Measurements from ENCODE around the gene KISS1R.

Gene KISS1R

DNA sequence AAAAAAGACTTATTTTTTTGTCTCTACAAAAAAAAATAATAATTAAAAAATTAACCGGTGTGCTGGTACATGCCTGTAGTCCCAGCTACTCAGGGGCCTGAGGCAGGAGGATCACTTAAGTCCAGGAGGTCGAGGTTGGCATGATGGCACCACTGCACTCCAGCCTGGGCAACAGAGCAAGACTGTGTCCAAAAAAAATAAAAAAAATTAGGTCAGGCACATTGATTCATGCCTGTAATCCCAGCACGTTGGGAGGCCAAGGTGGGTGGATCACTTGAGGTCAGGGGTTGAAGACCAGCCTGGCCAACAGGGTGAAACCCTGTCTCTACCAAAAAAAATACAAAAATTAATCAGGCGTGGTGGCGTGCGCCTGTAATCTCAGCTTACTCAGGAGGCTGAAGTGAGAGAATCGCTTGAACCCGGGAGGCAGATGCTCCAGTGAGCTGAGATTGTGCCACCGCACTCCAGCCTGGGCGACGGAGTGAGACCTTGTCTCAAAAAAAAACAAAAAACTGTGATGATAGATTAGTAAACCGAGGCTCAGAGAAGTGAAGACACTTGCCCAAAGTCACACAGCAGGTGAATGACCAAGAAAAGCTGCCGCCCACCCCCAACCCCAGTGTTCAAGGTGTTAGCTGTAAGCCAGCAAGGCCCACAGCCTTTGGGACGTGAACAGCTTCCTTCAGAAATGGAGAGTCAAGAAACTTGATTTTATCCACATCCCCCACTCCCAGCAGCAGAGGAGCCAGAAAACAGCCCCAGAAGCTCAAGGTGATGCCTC is 14.5 kb upstream of the KISS1R start:
- Histone ChIP-seq H3K9ac (ENCODE audit: low read depth, low read length) (no peak overlapping the region), H3K36me3 (ENCODE audit: control insufficient read depth, insufficient read depth, low read length) (peaks cover 7% of the 10 kb centered on the region; the same call in 1 of the 2 replicates), H3K27me3 (ENCODE audit: control insufficient read depth, insufficient read depth, low read length) (no peaks in the 10 kb centered on the region), H3K4me1 (ENCODE audit: control insufficient read depth, insufficient read depth, low read length) (no peaks in the 10 kb centered on the region), H3K27ac (ENCODE audit: low read depth, low read length) (no peak overlapping the region), H3K9me3 (ENCODE audit: control insufficient read depth, insufficient read depth, low read length) (no peaks in the 10 kb centered on the region), H3K4me3 (ENCODE audit: low read depth, low read length) (no peak overlapping the region)

DNA sequence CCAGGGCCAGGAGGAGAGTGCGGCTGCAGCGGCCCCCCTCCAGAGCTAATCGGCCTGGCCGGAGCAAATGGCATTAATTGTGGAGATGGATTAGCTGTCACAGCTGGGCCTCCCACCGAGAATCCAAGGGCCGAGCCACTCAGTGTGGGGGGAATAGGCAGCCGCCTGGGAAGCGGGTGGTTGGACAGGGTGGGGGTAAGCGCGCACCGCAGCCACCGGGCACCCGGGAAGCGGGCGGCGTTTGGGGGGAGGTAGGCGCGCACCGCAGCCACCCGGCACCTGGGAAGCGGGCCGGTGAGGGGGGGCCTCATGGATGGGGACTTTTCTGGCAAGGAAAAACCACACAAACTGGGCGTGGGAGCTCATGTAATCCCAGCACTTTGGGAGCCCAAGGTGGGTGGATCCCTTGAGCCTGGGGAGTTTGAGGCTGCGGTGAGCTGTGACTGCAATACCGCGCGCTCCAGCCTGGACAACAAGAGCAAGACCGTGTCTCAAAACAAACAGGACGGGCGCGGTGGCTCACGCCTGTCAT is 13.8 kb upstream of the KISS1R start:
- Histone ChIP-seq H3K27me3 (ENCODE audit: control insufficient read depth, insufficient read depth, low read length) (no peaks in the 10 kb centered on the region), H3K36me3 (ENCODE audit: control insufficient read depth, insufficient read depth, low read length) (peaks cover 7% of the 10 kb centered on the region; the same call in 1 of the 2 replicates), H3K4me1 (ENCODE audit: control insufficient read depth, insufficient read depth, low read length) (no peaks in the 10 kb centered on the region), H3K9me3 (ENCODE audit: control insufficient read depth, insufficient read depth, low read length) (no peaks in the 10 kb centered on the region), H3K27ac (ENCODE audit: low read depth, low read length) (no peak overlapping the region), H3K9ac (ENCODE audit: low read depth, low read length) (no peak overlapping the region), H3K4me3 (ENCODE audit: low read depth, low read length) (no peak overlapping the region)

DNA sequence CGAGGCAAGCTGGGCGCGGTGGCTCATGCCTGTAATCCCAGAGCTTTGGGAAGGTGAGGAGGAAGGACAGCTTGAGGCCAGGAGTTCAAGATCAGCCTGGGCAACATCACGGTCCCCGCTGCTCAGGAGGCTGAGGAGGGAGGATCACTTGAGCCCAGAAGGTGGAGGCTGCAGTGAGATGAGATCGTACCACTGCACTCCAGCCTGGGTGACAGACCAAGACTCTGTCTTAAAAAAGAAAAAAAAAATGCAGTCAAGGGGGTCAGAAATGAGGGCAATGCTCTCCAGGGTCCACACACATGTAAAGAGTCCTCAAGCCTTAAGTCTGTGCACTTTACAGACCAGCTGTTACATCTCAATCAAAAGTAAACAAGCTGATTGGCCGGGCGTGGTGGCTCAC is 12.6 kb upstream of the KISS1R start:
- no peak overlapping the region for H3K9ac ChIP-seq (ENCODE audit: low read depth, low read length)
- peaks cover 3% of the 10 kb centered on the region; the same call in 1 of the 2 replicates for H3K36me3 ChIP-seq (ENCODE audit: control insufficient read depth, insufficient read depth, low read length)
- no peak overlapping the region for H3K4me3 ChIP-seq (ENCODE audit: low read depth, low read length)
- no peaks in the 10 kb centered on the region for H3K4me1 ChIP-seq (ENCODE audit: control insufficient read depth, insufficient read depth, low read length)
- no peak overlapping the region for H3K27ac ChIP-seq (ENCODE audit: low read depth, low read length)
- no peaks in the 10 kb centered on the region for H3K27me3 ChIP-seq (ENCODE audit: control insufficient read depth, insufficient read depth, low read length)
- no peaks in the 10 kb centered on the region for H3K9me3 ChIP-seq (ENCODE audit: control insufficient read depth, insufficient read depth, low read length)

DNA sequence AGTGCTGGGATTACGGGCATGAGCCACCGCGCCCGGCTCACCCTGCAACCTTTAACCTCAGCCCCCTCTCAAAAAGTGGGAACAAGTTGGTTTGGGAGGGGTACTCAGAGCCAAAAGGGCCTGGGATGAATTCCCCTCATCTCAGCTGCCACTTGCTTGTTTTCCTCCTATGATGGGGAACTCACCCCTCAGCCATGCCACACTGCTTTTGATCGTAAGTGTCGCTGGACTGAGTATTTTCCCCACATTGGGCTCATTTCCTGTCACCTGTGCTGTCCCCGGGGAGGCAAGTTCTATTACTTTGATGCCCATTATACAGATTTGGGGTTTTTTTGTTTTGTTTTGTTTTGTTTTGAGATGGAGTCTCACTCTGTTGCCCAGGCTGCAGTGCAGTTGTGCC is 10.7 kb upstream of the KISS1R start:
- Histone ChIP-seq H3K9me3 (ENCODE audit: control insufficient read depth, insufficient read depth, low read length) (no peaks in the 10 kb centered on the region), H3K4me3 (ENCODE audit: low read depth, low read length) (no peak overlapping the region), H3K27me3 (ENCODE audit: control insufficient read depth, insufficient read depth, low read length) (no peaks in the 10 kb centered on the region), H3K36me3 (ENCODE audit: control insufficient read depth, insufficient read depth, low read length) (no peaks in the 10 kb centered on the region), H3K4me1 (ENCODE audit: control insufficient read depth, insufficient read depth, low read length) (no peaks in the 10 kb centered on the region), H3K9ac (ENCODE audit: low read depth, low read length) (no peak overlapping the region), H3K27ac (ENCODE audit: low read depth, low read length) (no peak overlapping the region)

DNA sequence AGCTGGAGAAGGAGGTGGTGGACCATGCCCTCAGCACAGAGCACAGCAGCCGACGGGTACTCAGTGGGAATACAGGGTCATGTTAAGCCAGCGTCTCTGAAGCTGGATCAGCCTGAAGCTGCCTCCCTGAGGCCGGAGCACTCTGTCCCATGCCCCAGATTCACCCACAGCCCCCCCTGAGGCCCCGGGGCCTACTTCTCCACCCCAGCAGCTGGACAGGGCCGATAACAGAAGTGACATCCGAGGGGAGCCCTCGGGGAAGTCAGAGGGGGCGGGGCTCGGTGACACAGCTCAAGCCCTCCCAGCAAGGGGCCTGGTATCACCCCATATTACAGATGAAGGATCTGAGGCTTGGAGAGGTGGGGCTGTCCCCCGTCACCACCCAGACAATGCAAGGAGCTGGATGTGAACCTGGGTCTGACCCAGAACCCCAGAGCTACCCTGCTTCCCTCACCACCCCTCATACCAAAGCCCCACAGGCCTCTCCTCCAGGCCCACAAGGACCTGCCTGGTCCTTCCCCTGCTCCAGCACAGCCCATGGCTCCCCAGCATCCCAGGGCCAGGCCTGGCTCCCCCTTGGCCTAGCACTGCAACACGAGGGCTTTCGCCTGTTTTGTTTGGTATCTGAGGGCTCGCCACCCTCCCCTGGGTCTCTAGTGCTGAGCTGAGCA is 9.8 kb upstream of the KISS1R start:
- Histone ChIP-seq H3K9ac (ENCODE audit: low read depth, low read length) (no peak overlapping the region), H3K27me3 (ENCODE audit: control insufficient read depth, insufficient read depth, low read length) (no peaks in the 10 kb centered on the region), H3K4me1 (ENCODE audit: control insufficient read depth, insufficient read depth, low read length) (no peaks in the 10 kb centered on the region), H3K36me3 (ENCODE audit: control insufficient read depth, insufficient read depth, low read length) (no peaks in the 10 kb centered on the region), H3K4me3 (ENCODE audit: low read depth, low read length) (no peak overlapping the region), H3K27ac (ENCODE audit: low read depth, low read length) (no peak overlapping the region), H3K9me3 (ENCODE audit: control insufficient read depth, insufficient read depth, low read length) (no peaks in the 10 kb centered on the region)

DNA sequence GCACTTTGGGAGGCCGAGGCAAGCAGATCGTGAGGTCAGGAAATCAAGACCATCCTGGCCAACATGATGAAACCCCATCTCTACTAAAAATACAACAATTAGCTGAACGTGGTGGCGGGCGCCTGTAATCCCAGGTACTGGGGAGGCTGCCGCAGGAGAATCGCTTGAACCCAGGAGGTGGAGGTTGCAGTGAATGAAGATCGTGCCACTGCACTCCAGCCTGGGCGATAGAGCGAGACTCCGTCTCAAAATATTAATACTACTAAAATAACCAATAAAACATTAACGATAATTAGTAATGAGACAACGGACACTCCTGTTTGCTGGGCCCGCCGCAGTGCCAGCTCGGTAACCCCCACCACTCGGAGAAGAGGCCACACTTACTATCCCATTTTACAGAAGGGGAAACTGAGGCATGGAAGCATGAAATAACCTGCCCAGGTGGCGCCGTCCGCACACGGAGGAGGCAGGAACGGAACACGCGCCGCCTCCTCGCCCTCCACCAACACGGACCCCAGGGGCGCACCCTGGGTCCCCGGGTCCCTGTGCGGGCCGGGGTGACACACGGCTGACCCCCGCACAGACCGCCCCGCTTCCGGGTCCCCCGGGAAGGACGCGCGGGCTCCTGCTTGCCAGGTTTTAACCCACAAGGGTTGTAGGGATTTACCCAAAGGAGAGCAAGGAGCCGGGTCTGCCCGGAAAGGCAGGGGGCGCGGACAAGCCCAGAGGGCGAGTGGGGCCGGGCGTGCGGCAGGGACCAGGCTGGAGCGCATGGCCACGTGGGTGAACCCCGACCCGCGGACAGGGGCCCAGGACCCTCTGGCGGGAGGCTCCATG is 5.7 kb upstream of the KISS1R start:
- Histone ChIP-seq H3K9me3 (ENCODE audit: control insufficient read depth, insufficient read depth, low read length) (no peaks in the 10 kb centered on the region), H3K27me3 (ENCODE audit: control insufficient read depth, insufficient read depth, low read length) (peaks cover 9% of the 10 kb centered on the region), H3K27ac (ENCODE audit: low read depth, low read length) (no peak overlapping the region), H3K36me3 (ENCODE audit: control insufficient read depth, insufficient read depth, low read length) (no peaks in the 10 kb centered on the region), H3K9ac (ENCODE audit: low read depth, low read length) (no peak overlapping the region), H3K4me1 (ENCODE audit: control insufficient read depth, insufficient read depth, low read length) (no peaks in the 10 kb centered on the region), H3K4me3 (ENCODE audit: low read depth, low read length) (no peak overlapping the region)

DNA sequence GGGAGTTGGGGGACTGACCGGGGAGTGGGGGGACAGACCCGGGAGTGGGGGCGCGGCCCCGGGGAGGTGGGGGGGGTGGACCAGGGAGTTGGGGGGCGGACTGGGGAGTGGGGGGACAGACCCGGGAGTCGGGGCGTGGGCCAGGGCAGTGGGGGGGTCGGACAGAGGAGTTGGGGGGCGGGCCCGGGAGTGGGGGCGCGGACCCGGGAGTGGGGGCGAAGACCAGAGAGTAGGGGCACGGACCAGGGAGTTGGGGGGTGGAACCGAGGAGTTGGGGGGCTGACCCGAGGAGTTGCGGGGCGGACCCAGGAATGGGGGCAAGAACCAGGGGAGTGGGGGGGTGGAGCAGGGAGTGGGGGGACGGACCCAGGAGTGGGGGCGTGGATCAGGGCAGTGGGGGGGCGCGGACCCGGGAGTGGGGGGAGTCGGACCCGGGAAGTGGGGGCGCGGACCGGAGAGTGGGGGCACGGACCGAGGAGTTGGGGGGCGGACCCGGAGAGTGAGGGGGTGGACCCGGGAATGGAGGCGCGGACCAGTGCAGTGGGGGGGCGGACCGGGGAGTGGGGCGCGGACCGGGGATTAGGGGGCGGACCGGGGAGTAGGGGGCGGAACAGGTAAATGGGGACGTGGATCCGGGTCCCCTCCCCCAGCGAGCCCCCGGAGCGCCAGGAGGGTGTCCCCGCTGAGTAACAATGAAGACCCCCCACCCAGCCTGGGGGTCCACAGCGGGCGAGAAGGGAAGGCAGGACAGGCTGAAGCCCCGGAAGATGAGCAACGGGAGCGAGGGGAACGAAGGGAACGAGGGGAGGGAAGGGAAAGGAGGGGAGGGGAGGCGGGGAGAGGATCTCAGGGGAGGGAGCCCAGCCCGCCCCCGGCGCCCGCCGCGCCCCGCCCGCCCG is 4.7 kb upstream of the KISS1R start:
- no peaks in the 10 kb centered on the region for H3K4me1 ChIP-seq (ENCODE audit: control insufficient read depth, insufficient read depth, low read length)
- H3K36me3 ChIP-seq (ENCODE audit: control insufficient read depth, insufficient read depth, low read length), result no peaks in the 10 kb centered on the region
- no peak overlapping the region for H3K9ac ChIP-seq (ENCODE audit: low read depth, low read length)
- peaks cover 18% of the 10 kb centered on the region for H3K27me3 ChIP-seq (ENCODE audit: control insufficient read depth, insufficient read depth, low read length)
- no peaks in the 10 kb centered on the region for H3K9me3 ChIP-seq (ENCODE audit: control insufficient read depth, insufficient read depth, low read length)
- H3K4me3 ChIP-seq (ENCODE audit: low read depth, low read length), result peak overlapping the region; percentile 72
- H3K27ac ChIP-seq (ENCODE audit: low read depth, low read length), result peak overlapping the region; percentile 57

DNA sequence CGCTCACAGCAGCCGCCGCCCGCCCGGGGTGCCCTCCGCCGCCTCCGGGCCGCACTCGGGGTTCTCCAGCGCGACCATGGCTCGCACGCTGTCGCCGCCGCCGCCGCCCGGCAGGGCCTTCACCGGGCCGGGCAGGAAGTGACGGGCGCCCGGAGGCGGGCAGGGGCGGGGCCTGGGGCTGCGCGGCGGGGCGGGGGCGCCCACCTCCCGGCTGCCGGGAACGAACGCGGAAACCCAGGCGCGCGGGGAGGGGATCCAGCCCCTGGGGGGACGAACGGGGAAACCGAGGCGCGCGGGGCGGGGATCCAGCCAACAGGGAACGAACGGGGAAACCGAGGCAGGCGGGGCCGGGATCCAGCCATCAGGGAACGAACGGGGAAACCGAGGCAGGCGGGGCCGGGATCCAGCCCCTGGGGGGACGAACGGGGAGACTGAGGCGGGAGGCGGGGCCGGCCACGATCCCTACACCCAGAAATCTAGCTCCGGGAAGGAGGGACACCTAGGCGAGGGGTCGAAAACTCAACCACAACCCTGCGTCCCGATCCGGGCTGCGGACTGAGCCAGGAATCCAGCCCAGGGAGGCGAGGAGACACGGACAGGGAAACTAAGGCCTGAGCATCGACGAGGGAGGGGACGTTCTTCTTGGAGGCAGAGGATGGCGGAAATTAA is 3.9 kb upstream of the KISS1R start, which contains the start of gene R3HDM4:
Gene R3HDM4 (minus strand): TSS at position 140 of the 669 bp plus-strand sequence. CDS start 62 bp downstream, at position 78.
- Histone ChIP-seq H3K9ac (ENCODE audit: low read depth, low read length) (no peak within 1 kb of the TSS), H3K4me3 (ENCODE audit: low read depth, low read length) (peak within 1 kb of the TSS; percentile 72), H3K27ac (ENCODE audit: low read depth, low read length) (peak within 1 kb of the TSS; percentile 57), H3K4me1 (ENCODE audit: control insufficient read depth, insufficient read depth, low read length) (0 out of 2 replicates have a peak, but pooled peaks cover 3% of the 10 kb centered on the region), H3K27me3 (ENCODE audit: control insufficient read depth, insufficient read depth, low read length) (peaks cover 25% of the 10 kb centered on the region), H3K9me3 (ENCODE audit: control insufficient read depth, insufficient read depth, low read length) (no peaks in the 10 kb centered on the region), H3K36me3 (ENCODE audit: control insufficient read depth, insufficient read depth, low read length) (no peaks in the 10 kb centered on the region)

DNA sequence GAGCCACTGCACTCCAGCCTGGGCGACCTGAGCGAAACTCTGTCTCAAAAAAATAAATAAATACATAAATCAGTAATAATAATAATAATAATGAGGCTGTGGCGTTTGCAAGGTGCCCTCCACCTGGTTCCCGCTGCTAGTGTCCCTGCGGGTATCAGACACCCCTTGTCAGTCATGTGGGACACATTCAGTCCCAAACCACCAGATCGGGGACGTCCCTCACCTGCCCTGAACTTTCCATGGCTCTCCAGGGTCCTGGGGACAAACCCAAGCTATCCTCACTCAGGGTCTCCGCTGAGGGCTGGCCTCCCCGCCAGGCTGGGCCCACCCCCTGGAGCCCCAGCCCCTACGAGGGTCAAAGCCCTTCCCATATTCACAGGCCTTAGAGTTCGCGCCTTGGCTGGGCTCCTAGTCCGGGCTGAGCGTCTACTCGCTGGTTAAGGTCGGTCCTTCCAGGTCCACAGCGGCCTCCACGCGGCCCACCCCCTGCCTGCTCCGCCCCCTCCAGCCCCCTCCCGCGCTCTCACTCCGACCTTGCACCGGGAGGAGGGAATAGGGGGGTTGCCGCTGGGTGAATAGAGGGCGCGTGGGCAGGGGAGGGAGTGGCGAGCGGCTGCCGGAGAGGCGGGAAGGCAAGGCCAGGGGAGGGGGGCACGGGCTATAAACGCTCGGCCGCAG is 349 bp upstream of the KISS1R start:
- no peaks in the 10 kb centered on the region for H3K36me3 ChIP-seq (ENCODE audit: control insufficient read depth, insufficient read depth, low read length)
- peak overlapping the region; percentile 75 for H3K4me3 ChIP-seq (ENCODE audit: low read depth, low read length)
- H3K9me3 ChIP-seq (ENCODE audit: control insufficient read depth, insufficient read depth, low read length), result no peaks in the 10 kb centered on the region
- H3K4me1 ChIP-seq (ENCODE audit: control insufficient read depth, insufficient read depth, low read length), result 0 out of 2 replicates have a peak, but pooled peaks cover 3% of the 10 kb centered on the region
- peaks cover 57% of the 10 kb centered on the region for H3K27me3 ChIP-seq (ENCODE audit: control insufficient read depth, insufficient read depth, low read length)
- H3K27ac ChIP-seq (ENCODE audit: low read depth, low read length), result no peak overlapping the region
- H3K9ac ChIP-seq (ENCODE audit: low read depth, low read length), result no peak overlapping the region

All from HUES48 (cell line).